MM.1S (cell line): ENCODE measurements around the gene ERC2.

Source experiments
- DNase-seq: peaks from one replicate; pipeline ENCODE4 v3.0.0-alpha.2; 2015
- H2AFZ ChIP-seq: fragments of 300-600 bp; sonication (generic); 2 replicates; pipeline ENCODE4 v1.6.0; 2016; ENCODE audit warnings: antibody characterized with exemption, low read length
- H3F3A ChIP-seq: fragments of 300-600 bp; sonication (generic); 2 replicates; pipeline ENCODE4 v1.6.1; 2016; ENCODE audit warnings: mild to moderate bottlenecking, antibody characterized with exemption, low read length, moderate library complexity, mixed read lengths; ENCODE audit not compliant: insufficient read depth
- H3K27ac ChIP-seq: fragments of 300-600 bp; sonication (generic); 2 replicates; pipeline ENCODE4 v1.5.1; 2016; ENCODE audit warnings: mild to moderate bottlenecking, low read length
- H3K27me3 ChIP-seq: fragments of 300-600 bp; sonication (generic); replicated peaks from 2 replicates; pipeline ENCODE4 v1.6.0; 2016; ENCODE audit warnings: low read length; ENCODE audit not compliant: insufficient read depth
- H3K36me3 ChIP-seq: fragments of 300-600 bp; sonication (generic); replicated peaks from 2 replicates; pipeline ENCODE4 v1.6.1; 2016; ENCODE audit warnings: mild to moderate bottlenecking, low read length, mixed read lengths; ENCODE audit not compliant: insufficient read depth
- H3K4me1 ChIP-seq: fragments of 300-600 bp; sonication (generic); 2 replicates; pipeline ENCODE4 v1.6.1; 2016; ENCODE audit warnings: low read length, mixed read lengths
- H3K4me2 ChIP-seq: fragments of 300-600 bp; sonication (generic); 2 replicates; pipeline ENCODE4 v1.6.0; 2016; ENCODE audit warnings: low read depth, low read length
- H3K4me3 ChIP-seq: fragments of 300-600 bp; sonication (generic); 2 replicates; pipeline ENCODE4 v1.5.1; 2016; ENCODE audit warnings: low read length, mixed read lengths
- H3K79me2 ChIP-seq: fragments of 300-600 bp; sonication (generic); 2 replicates; pipeline ENCODE4 v1.6.1; 2016; ENCODE audit warnings: mixed run types, low read length, mixed read lengths
- H3K9ac ChIP-seq: fragments of 300-600 bp; sonication (generic); 2 replicates; pipeline ENCODE4 v1.6.1; 2016; ENCODE audit warnings: low read length, mixed read lengths
- H3K9me2 ChIP-seq: fragments of 300-600 bp; sonication (generic); replicated peaks from 2 replicates; pipeline ENCODE4 v1.6.1; 2016; ENCODE audit warnings: mild to moderate bottlenecking, low read length, mixed read lengths; ENCODE audit not compliant: insufficient read depth
- H3K9me3 ChIP-seq: fragments of 300-600 bp; sonication (generic); replicated peaks from 2 replicates; pipeline ENCODE4 v1.6.1; 2016; ENCODE audit warnings: mild to moderate bottlenecking, low read length, mixed read lengths; ENCODE audit not compliant: insufficient read depth
- H4K20me1 ChIP-seq: fragments of 300-600 bp; sonication (generic); 2 replicates; pipeline ENCODE4 v1.6.1; 2016; ENCODE audit warnings: mild to moderate bottlenecking, low read length, moderate library complexity, mixed read lengths; ENCODE audit not compliant: insufficient read depth
- CTCF ChIP-seq: fragments of 300-600 bp; sonication (generic); IDR thresholded peaks from 2 replicates; pipeline ENCODE4 v1.5.1; 2016; ENCODE audit warnings: antibody characterized with exemption, low read length, mixed read lengths
- EZH2 ChIP-seq: fragments of 300-600 bp; sonication (generic); optimal IDR thresholded peaks from 2 replicates; pipeline ENCODE3; 2017; ENCODE audit warnings: low read depth, mild to moderate bottlenecking, antibody characterized with exemption, low read length, mixed read lengths
- EZH2phosphoT487 ChIP-seq: fragments of 300-600 bp; sonication (generic); IDR thresholded peaks from 2 replicates; pipeline ENCODE4 v1.6.1; 2018; ENCODE audit warnings: antibody characterized with exemption, low read length

ERC2 gene

GRCh38 chr3:55969634-55970033 is 498.6 kb downstream of the ERC2 start:
- no peak overlapping the region for H3K9ac ChIP-seq
- no peaks in the 10 kb centered on the region for H3K9me2 ChIP-seq
- no peak overlapping the region for H3K4me3 ChIP-seq
- no peaks in the 10 kb centered on the region for H3K9me3 ChIP-seq
- no peaks in the 10 kb centered on the region for H3K4me1 ChIP-seq
- no peak overlapping the region for H3K27ac ChIP-seq
- H3F3A ChIP-seq = no peaks in the 10 kb centered on the region
- H3K27me3 ChIP-seq = no peaks in the 10 kb centered on the region
- no peak for DNase-seq
- TF ChIP-seq EZH2phosphoT487 (no peak), CTCF (no peak), EZH2 (no peak)
- no peaks in the 10 kb centered on the region for H3K36me3 ChIP-seq
- no peaks in the 10 kb centered on the region for H3K79me2 ChIP-seq
- no peak overlapping the region for H2AFZ ChIP-seq
- no peak overlapping the region for H3K4me2 ChIP-seq
- no peaks in the 10 kb centered on the region for H4K20me1 ChIP-seq

DNA sequence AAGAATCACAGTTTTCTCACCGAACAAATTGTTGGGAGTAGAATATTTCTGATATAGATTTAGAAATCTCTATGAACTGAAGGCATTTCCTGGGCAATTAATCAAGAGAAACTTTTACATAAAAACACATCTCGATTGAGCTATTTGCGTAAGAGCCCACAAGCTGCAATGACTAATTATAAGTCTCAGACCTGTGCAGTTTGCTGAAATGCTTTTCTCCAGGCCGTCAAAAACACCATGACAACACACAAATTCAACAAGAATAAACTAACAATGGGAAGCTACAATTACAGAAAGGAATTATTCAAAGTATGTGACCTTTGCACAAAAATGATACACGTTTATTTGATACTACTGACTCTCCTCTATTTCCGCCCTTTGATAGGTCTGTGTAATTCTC is 499.9 kb downstream of the ERC2 start:
- DNase-seq = no peak
- no peaks in the 10 kb centered on the region for H4K20me1 ChIP-seq
- TF ChIP-seq EZH2phosphoT487 = no peak
- no peak for TF ChIP-seq EZH2
- TF ChIP-seq CTCF = no peak
- no peaks in the 10 kb centered on the region for H3K4me1 ChIP-seq
- H3K4me2 ChIP-seq = no peak overlapping the region
- no peaks in the 10 kb centered on the region for H3K27me3 ChIP-seq
- no peaks in the 10 kb centered on the region for H3K79me2 ChIP-seq
- H3F3A ChIP-seq = no peaks in the 10 kb centered on the region
- no peak overlapping the region for H3K27ac ChIP-seq
- no peak overlapping the region for H3K9ac ChIP-seq
- H3K36me3 ChIP-seq = no peaks in the 10 kb centered on the region
- no peak overlapping the region for H3K4me3 ChIP-seq
- no peaks in the 10 kb centered on the region for H3K9me3 ChIP-seq
- H3K9me2 ChIP-seq = no peaks in the 10 kb centered on the region
- H2AFZ ChIP-seq = no peak overlapping the region

DNA sequence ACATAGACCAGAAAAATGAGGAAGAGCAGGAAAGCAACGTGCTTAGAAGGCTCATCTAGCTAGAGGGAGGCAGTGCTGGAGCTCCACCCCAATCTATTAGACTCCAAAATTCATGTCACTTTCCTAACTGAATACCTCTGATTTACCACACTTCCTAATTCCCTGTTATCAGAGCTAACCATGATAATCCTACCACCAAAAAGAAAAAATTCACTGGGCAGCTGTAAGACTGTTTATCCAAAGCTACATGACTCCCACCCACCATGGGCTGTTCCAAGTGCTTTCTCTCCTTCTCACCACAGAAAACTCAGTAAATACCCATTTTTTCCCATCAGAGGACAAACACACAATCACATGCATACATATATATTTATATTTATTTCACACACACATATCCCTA is 501.7 kb downstream of the ERC2 start:
- DNase-seq = no peak
- Histone ChIP-seq H4K20me1 (no peaks in the 10 kb centered on the region), H3K4me1 (no peaks in the 10 kb centered on the region)

More for the DNA sequence above, 501.7 kb downstream of the ERC2 start:
- Histone ChIP-seq H3K4me2 (no peak overlapping the region), H3K4me3 (no peak overlapping the region), H2AFZ (no peak overlapping the region), H3K9me3 (no peaks in the 10 kb centered on the region), H3K27me3 (no peaks in the 10 kb centered on the region), H3K79me2 (no peaks in the 10 kb centered on the region), H3K27ac (no peak overlapping the region), H3K9ac (no peak overlapping the region), H3K9me2 (no peaks in the 10 kb centered on the region), H3K36me3 (no peaks in the 10 kb centered on the region), H3F3A (no peaks in the 10 kb centered on the region)
- TF ChIP-seq CTCF (no peak), EZH2 (no peak), EZH2phosphoT487 (no peak)
